Stimulated activated CD8-positive, alpha-beta memory T cell treated with anti-CD3 and anti-CD28 coated beads, Interleukin-7, amount 100 ng/mL, for 1 hour (primary cell): ENCODE measurements around the gene DHX15.

Experiments used
- DNase-seq, 2 donors: peaks; one replicate each; pipeline ENCODE4 v3.0.0-alpha.2; 2020; ENCODE audit warnings: low read depth in 2 of 2

The DHX15 gene

DNA sequence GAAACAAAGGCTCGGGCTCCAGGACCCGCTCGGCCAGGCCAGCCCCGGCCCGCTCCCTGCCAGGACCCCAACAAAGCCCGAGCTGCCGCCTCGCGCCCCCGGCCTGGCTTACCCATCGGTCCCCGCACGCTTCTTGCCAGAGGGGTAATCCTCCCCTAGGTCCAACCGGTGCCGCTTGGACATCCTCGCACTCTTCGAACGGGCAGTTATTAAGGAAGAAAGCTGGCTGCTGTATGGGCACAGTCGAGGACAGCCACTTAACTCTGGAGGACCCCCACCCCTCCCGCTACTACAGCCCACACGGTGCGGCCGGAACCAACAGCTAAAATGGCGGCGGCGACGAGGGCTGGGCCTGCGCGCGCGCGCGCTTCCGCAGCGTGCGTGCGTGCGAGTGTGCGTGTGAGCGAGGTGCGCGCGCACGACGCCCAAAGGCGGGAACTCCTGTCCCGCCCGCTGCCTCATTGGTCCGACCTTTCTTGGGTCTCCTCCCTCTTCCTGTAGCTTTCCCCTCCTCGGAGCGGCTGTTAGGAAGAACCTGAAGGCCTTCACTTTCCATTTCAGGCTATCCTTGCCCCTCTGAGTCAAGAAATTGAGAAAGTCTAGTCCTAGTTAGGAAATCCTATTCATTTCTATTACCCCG, at the start of gene DHX15:
DHX15 (minus strand) TSS at position 344 of the 640 bp plus-strand sequence; CDS start at position 183, 161 bp downstream.
- peak; percentile 82 to 87 for DNase-seq

DNA sequence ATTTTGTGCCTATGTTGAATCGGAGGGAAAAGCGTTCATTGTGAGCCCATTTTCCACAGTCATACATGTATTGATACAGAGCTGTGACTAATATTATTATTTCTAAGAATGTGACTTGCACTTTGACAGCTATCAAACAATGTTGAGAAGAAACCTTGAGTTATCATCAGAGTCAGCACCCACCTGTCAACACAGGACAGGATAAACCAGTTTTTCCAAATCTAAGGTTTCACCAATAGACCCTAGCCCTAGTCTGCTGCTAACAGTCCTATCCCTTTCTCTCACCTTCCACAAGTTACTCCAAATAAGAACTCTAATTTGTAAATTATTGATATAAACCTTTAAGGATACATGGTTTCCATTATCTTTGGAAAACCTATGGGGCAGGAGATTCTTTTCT, 47.7 kb upstream of the DHX15 start:
- DNase-seq: no peak

DNA sequence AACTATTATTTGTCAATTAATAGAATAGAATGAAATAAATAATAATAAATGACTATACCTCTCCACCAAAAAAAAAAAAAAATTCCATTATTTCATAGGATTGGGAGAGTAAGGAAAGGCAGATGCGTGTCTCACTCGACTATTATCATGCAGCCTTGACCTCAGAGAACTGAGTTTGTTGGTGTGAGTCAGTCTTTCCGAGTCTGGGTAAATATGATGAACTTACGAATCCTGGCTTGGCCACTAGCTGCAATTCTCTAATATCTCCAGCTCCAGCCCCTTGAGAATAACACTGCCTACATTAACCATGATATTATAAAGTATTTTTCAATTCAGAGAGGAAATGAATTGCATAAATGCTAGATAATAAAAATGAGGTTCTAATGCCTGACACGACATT, 46.6 kb upstream of the DHX15 start:
- DNase-seq: no peak

DNA sequence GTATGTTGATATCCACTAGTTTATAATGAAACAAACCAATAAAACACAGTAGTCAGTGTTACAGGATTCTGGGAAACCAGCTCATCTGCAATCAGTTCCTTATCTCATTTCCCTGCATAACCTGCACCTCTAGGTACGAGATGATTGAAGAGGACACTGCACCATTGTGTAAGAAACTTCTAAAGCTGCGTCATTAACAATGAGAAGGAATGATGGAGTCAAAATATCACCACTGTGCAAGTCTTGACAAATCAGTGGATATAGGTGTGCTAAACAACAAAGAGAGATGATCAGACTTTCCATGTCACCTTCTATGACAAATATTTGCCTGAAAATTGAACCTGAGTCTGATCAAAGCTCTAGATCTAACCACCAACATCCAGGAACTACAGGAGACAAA, 40.7 kb upstream of the DHX15 start:
- DNase-seq: no peak

DNA sequence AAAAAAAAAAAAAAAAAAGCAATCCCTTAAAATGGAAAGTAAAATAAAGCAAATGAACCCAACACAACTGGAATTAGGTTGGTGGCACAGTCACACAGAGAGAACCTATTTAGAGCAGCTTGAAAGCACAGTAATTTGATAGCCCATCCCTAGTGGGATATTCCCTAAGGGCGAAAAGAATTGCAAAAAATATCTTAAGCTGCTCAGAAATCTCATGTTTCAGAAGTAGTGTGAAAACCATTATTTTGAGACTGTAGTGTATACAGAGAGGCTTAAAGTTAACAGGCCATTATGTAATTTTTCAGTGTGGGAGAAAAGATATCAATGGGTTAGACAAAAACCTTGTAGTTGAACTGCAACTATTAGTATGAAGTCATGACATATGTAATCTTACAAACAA, 40.0 kb upstream of the DHX15 start:
- DNase-seq: no peak

DNA sequence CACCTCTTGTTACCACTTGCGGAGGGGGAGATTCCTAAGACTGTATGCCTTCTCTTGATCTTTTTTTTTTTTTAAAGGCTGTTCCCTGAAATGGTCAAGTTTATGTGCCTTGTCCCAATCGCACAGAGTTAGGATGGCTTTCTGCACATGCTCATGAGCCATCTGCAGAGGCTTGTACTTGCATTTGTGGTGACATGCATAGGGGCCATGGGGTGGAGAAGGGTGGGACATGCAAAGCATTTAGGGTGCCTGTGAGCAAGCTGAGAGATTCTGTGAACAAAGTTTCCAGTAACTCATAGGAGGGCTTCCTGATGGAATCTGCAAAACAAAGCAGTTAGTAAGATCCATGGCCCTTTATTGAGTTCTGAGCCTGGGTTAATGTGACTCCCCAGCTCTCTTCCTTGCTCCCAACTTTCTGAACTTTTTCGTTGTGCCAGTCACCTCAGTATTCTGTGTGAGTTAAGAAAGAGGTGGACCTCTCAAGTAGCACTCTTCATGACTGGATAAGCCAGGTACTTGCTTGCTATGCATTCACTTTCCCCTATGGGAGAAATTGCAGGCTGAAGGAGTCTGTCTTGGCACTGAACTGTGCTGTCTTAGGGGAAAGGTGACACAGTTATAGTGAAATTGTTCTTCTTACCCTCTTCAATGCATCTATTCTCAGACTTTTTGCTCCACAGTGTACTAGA, 37.9 kb upstream of the DHX15 start:
- no peak for DNase-seq

DNA sequence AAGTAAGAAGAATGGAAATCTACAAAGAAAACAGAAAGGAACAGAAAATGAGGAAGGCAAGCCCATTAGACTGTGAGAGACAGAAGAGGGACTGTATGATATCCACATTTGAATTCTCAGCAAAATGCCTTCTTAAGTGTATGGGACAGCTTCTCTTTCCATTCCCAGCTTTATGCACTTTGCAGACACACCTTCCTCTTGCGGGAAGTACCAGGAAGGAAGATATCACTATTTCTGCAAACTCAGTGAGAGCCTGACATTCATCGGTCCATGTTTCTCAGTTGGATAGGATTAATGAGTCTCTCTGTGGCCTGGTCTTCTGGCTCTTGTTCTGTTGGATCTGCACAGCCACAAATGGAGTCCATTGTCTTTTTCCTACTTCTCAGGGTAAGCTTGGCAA, 31.6 kb upstream of the DHX15 start:
- DNase-seq: no peak

DNA sequence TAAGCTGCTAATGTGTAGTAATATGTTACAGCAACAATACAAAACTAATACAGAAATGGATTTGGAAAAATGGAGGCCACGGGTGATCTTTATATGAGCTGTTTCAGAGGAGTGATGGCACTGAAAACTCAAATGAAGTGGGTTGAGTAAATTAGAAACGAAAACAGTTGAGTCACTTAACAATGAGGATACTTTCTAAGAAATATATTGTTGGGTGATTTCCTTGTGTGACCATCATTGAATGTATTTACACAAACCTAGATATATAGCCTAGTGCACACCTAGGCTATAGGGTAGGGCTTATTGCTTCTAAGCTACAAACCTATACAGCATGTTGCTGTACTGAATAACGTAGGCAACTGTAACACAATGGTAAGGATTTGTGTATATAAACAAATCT, 30.5 kb upstream of the DHX15 start:
- no peak for DNase-seq

DNA sequence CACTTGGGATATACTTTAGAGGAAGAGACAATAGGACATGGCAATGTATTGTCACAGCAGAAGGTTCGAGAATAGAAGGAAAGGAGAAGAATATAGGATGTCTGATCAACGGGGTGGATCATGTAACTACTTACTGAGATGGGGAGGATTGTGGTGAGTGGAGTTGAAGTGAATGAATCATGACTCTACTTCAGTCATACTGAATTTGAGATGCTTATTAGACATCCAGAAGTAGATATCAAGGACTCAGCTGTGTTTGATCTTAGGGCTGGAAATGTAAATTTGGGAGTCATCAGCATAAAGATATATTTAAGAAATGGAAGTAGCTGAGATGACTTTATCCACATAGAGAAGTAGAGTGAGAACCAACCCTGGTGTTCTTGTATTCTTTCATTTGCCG, 29.1 kb upstream of the DHX15 start:
- DNase-seq: no peak

DNA sequence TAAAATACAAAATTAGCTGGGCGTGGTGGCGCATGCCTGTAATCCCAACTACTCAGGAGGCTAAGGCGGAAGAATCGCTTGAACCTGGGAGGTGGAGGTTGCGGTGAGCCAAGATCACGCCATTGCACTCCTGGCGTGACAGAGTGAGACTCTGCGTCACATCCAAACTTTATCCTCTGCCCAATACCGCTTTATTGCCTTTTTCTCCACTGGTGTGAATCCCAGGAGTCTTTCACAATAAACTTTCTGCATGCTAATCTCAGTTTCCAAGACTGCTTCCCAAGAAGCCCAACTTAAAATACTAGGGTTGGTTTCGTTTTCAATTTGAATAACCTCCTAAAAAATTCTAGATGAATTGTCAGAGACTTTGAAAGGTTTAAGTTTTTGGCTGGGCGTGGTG, 27.2 kb upstream of the DHX15 start:
- DNase-seq: no peak

DNA sequence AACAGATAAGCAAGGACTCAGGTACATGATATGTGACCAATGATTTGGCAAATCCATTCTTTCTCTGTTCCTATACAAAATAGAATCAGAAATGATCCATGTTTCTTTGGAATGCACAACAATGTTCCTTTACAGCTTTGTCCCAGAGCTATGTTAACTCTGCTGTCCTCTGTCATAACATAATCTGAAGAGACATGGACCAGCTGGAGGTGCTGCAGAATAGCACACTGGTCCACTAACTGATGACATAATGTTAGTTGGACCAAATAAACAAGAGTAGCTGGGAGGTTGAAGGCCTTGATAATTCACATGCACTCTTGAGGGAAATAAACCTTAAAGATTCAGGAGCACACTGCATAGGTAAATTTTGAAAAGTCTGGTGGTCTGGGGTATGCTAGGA, 23.0 kb upstream of the DHX15 start:
- DNase-seq: no peak

DNA sequence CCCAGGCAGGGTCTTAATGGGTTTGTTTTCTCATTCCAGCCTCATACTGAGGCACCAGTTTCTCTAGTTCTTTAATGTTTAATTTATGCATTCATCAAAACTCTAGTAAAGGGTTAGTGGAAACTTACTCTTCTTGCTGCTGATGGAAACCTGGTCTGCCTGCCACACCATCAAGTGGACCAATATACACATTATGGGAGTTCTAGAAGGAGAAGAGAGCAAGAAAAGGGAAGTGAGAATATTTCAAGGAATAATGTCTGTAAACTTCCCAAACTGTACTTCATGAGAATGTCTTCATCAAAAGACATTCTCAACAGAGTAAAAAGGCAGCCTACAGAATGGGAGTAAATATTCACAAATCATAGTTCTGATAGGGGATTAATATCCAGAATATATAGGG, 20.9 kb upstream of the DHX15 start:
- no peak for DNase-seq

DNA sequence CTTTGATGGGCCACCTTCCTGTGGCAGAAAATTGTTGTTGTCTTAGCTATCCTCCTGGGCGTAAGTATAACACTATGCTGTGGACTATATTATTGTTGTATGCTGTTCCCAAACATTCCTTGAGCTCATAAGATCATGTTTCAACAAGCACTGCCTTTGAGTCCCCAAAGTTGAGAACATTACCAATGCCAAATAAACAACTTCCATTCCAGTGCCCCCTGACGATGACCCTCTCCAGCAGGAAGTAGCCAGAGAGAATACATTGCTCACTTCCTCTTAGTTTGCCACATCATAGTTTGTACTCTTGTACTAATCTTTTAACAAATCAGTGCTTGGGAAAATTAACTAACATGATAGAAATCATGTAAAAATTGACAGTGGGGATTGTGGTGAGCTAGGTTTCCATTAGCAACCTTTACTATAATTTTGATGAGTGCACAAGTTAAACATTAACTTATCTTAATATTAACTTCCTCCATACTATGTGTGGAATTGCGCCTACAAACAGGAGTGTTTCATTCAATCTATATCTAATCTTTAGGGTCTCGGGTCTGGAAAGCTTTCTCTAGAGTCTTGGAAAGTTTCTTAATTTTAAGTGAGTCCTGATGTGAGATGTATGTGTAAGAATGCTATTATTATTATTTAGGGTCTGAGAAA, 20.3 kb upstream of the DHX15 start:
- no peak for DNase-seq

DNA sequence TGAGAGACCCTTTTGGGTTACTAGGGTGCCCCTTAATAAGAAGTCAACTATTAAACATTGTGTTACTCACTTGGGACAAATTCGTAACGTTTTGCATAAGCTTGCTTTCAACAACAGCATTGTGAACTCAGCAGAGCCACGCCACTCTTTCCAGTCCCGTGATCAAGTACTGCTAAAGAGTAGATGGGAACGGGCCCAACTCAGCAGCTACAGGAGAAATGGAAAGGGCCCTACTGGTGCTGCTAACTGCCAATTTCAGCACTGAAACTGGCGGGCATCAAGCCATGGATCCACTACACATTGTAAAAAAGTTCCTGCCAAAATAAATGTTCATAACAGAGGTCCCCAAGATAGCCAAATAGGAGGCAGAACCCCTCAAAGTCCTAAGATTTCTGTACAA, 19.0 kb upstream of the DHX15 start:
- no peak for DNase-seq

DNA sequence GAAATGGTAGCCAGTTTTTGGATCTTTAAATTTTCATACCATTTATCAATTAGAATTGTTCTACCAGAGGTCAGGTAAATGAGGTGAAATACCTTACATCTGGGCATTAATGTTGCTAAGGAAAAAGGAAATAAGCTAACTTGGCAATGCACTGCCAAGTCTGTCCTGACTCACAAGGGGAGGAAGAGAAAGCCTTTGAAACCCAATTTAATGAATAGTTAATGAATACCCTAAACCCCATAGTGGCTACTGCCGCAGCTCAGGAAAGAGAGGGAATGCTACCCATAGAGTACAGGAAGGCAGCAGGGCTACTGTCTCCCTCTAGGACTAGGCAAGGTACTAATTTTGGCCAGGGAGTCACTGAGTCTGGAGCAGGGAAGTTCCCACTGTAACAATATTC, 16.8 kb upstream of the DHX15 start:
- DNase-seq: no peak

DNA sequence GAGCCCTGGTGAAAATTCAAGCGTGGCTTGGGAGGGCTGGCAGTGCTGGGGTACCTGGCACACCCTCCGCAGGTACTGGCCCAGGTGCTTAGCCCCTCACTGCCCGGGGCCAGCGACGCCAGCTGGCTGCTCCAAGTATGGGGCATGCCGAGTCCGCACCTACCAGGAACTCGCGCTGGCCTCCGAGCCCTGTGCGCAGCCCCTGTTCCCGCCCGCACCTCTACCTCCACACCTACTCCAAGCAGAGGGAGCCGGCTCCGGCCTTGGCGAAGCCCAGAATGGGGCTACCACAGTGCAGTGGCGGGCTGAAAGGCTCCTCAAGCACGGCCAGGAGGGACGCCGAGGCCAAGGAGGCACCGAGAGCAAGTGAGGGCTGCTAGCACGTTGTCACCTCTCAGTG, 14.9 kb upstream of the DHX15 start:
- DNase-seq: no peak

DNA sequence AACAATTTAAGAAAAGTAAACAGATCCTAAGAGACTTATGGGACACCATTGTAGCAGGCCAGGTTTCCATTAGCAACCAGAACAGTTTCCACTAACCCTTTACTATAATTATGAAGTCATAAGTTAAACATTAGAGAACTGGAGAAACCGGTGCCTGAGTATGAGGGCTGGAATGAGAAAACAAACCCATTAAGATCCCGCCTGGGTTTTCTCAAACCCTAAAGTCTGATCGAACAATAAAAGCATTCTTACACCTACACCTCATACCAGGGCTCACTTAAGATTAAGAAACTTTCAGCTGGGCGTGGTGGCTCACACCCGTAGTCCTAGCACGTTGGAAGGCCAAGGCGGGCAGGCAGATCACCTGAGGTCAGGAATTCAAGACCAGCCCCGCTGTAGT, 13.7 kb upstream of the DHX15 start:
- DNase-seq: no peak

DNA sequence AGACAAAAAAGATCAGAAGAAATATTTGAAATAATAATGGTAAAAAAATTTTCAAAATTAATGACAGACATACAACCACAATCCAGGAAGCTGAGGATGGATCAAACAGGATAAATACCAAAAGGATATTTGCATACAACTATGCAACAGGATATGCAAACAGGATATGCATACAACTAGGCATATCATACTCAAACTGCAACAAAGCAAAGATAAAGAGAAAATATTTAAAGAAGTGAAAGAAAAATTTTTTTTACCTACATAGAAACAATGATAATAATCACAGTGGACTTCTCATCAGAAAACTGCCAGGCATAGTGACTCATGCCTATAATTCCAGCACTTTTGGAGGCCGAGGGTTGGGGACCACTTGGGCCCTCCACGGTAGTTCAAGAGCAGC, 11.3 kb upstream of the DHX15 start:
- DNase-seq: no peak

DNA sequence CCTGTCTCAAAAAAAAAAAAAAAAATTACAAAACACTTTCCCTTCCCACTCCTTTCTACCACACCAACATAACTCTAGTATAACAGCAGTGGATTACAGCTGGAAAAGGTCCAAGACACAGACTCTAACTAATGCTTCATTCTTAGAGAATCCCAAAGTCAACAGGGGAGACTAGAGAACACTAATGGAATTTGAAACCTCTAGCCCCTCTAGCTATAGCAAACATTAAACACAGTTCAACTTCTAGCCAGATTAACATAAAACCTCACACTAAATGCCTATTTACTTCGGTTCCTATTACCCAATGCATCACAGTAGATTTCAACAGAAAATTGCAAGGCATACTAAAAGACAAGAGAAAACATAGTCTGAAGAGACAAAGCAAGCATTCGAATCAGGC, 10.5 kb upstream of the DHX15 start:
- DNase-seq: no peak

DNA sequence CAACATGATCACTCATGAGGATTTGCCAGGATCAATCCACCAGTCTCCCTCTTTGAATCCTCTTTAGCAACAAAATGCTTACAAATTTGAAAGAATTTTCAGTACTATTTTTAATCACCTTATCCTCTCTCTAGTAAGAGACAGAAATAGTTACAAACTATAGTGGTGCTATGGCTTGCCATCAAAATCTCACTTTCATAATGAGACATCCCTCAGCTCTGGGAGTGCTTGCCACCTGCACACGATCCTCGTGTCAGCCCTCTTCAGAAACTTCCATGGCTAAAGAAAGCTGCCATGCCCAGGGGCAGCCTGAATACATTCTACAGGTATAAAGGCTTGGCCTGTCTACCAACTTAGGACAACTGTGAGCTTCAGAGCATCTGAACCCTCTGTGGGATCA, 5.1 kb upstream of the DHX15 start:
- DNase-seq: no peak

DNA sequence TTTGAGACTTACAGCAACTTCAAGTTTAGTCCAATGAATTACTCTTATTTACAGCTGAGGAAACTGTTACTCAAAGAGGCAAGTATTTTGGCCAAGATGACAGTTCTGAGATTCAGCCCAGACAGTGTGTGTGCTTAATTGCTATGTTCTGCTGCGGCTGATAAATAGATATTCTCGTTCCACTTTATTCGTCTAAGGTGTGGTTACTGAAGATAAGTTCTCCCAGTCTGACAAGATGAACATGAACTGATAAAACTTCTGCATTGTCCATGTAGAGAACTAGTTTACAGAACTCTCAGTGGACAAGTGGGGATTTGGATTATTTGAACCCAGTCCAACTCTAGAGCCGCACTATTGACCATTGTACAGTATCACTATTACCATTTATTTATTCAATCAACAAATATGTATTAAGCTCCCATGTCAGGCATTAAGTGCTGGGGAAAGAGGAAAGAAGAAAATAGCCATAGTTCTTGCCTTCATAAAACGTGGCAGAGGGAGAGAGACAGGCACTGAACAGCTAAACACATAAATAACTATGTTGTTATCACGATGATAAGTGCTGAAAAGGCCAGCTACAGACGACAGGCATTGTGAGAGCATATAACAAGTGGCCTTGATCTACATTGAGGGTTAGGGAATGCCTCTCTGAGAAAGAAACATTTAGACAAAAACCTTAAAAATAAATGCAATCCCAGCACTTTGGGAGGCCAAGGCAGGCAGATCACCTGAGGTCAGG, 4.0 kb upstream of the DHX15 start:
- DNase-seq: no peak

DNA sequence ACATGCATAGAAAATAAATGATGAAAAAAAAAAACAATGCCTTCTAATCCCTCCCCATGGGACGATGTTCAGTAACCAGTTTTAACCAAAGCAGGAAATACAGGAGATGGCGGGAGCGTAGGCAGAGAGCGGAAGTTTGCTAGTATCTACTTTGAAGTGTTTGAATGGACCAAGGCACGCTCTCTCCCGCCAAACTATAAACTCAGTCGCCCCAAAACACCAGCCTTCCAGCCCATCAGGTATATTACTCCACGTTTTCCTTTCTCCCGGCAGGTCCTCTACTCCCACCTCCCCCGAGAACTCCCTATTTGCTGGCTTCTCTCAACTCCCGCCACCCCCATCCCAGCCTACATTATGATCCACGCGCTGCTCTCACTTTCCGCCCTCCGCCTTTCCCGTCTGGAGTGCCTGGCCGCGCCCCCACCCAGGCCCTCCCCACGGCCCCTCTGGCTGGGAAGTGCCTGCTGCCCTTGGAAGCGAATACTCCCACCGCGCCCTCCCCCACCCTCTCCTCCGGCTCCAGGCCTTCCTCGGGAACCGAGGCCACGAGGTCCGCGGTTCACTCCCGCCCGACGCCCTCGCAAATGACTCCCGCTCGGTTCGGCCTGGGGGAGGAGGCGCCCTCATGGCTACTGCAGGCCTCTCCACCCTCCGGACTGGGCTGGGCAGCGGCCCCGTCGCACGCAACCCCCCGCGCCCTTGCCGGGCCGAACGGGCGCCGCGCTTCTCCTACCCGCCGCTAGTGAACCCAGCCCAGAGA, 723 bp downstream of the DHX15 start:
- no peak for DNase-seq
